Amniotic epithelial cell (primary cell): ENCODE data around the gene RIPPLY1.

Experiments used
- DNase-seq: peaks from one replicate; pipeline ENCODE4 v3.0.0-alpha.2; 2010; ENCODE audit warnings: low read depth

Gene RIPPLY1

DNA sequence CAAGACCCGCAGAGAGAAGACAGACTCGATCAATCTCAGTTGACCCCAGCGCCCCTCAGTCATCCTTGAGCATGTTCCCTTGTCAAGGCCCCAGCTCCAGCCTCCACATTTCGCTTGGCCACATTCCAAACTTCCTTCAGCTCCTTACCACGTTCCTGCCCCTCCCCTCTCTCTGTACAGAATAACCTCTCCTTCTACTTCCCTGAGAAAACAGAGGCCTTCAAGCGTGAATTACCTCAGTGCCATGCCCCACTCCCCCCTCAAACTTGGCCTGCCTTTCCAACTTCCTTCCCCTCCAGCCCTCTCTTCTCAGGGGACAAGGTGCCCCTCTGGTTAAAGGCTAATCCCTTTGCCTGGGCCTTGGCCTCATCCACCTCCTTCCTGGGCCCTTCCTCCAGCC, 3.2 kb upstream of the RIPPLY1 start:
- DNase-seq: peak; percentile 28

GRCh38 chrX:106905064-106905708, 2.0 kb upstream of the RIPPLY1 start:
- no peak for DNase-seq

GRCh38 chrX:106903856-106904528, 851 bp upstream of the RIPPLY1 start:
- no peak for DNase-seq

DNA sequence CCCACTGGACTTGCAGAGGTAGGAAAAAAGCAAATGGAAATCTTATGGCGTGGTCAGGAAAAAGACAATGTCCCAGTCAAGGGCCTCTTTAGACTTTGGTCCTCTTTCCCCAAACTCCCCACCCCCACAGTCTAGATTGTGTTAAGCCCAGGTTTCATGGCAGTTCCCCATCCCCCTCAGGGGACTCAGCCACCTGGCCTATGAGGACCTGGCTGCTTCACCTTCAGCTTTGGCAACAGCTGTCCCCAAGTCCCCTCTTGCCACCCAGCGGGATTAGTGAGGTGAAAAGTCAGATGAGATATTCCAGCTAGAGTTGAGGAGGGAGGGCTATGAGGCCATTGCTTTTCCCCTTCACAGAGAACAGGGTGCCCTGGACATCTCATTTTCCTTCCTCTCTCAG, 457 bp downstream of the RIPPLY1 start:
- no peak for DNase-seq

- DNase-seq: no peak
Observed at GRCh38 chrX:106901781-106902219, 1.3 kb downstream of the RIPPLY1 start.

- DNase-seq: no peak
Observed at GRCh38 chrX:106901341-106901740, 1.8 kb downstream of the RIPPLY1 start.

DNA sequence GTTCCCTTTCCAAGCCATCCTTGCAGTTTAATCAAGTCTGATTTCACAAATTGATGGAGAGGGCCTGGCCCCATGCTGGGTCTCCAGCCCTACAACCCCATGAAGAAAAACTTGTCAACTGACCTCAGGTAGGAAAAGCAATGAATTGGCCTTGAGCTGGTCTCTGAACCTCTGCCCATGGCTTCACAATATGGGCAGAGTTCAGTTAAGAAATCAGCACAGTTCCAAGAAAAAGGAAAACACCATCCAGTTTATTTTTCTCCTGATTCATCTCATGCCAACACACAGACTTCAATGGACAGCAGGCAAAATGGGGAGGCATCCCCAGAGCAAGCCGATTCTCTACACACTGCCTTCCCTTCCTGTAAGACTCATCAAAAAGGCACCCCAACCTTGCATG, 3.3 kb downstream of the RIPPLY1 start:
- DNase-seq: no peak

DNA sequence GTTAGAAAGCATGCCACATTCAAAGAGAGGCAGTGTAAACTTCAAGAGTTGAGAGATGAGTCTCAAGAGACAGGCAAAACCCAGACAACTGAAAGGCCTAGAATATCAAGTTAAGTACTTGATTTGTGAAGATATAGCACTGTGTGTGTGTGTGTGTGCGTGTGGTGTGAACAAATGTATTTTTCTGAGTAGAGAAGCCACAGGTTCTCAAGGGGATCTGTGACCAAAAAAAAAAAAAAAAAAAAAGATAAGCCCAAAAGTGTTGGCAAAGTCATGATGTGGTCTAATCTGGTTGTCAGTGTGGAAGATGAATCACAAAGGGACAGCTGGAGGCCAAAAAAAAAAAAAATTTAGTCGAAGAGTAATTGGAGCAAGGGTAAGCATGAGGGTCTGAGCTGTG, 3.9 kb downstream of the RIPPLY1 start:
- no peak for DNase-seq

DNA sequence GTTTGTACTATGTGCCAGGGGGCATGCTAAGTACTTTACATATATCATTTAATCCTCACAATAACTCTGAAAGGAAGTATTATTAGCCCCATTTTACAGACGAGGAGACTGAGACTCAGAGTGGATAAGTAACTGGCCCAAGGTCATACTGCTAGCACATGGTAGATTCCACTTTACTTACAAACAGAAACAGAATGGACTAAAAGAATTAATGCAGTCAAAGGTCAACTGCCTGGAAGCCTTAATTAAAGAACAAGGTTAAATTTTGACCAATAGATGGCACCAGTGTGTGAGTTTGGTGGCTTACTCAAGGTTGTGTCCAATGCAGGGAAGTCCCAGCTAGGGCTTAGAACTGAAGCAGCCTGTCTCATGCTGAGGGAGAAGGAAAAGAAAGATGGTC, 4.7 kb downstream of the RIPPLY1 start:
- peak; percentile 63 for DNase-seq

DNA sequence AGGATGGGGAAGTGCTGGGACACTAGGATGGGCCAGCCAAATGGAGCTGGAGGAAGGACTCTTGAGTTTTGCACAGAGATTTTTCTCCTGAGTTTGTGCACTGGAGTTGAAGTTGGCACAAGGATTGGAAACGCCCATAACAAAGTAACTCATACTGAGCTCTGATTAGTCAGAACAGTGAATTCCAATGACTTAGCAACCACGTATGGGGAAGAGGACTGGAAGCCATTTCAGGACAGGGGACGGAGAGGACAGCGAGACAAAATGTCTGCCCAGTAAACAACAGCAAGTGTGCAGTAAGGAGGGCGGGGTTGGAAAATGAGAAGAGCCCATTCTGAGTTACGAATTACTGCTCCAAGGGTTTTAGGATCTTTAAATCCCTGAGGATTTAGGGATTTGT, 5.9 kb downstream of the RIPPLY1 start:
- DNase-seq: peak; percentile 73

DNA sequence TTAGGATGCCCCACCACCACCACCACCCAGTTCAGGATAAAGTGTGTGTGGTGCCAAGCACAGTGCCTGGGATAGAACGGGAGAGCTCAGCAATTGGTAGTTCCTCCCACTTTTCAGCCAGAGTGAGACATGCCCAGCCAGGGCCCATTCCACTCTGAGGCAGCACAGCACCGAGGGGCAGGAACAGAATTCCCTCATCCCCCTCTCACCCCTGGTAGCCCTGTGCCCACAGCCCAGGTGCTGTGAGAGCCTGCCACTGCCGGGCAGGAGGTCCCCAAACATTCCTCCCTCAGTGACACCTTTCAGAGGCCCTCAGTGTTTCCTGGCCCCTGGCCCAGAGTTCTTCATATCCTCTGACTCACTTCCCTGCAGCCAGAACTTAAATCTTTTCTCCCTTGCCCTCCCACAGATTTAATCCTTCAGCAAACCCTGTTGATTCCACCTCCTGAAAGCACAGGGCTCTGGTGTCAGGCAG, 8.1 kb downstream of the RIPPLY1 start:
- peak; percentile 77 for DNase-seq

- peak; percentile 69 for DNase-seq
Observed at GRCh38 chrX:106894392-106894909, 8.7 kb downstream of the RIPPLY1 start.

DNA sequence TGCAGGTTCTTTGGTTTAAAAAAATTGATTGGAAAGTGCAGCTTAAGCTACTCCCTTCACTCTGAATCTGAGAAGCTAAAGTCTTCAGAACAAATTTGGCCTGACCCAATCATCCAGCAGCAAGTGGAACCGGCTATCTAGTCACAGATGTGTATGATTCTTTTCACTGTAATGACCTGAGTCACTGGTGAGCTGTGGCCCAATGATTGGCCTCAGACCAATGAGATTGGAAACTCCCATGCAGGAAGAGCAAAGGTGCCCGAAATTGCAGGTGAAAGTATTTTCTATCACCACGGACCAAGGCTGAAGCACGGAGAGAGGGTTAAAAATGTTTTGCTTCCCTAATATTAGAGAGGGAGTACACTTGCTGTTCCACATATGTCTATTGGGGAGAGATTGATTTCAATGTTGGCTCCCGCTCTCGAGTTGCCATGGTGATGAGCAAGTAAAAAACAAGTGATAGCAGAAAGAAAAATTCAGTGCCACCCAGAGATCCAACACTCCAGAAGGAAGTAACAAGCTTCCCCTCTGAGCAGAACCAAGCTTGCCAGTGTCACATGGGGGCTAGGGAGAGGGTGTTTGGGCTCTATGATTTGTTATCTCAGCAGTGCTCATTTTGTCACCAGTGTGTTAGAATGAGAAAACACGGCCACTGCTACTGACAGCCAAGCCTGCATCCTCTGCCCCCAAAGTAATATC, 11.2 kb downstream of the RIPPLY1 start:
- DNase-seq: no peak

DNA sequence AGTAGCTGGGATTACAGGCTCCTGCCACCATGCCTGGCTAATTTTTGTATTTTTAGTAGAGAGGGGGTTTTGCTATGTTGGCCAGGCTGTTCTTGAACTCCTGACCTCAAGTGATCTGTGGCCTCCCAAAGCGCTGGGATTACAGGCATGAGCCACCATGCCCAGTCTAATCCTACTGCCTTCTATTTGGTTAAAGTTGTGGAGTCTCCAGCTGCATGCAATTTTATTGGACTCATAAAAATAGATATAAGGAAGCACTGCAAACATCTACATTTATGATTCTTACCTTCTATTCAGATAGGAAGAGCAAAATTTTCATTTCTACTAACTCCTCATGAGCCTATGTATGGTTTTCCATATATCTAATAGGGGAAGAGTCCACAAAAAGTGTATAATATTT, 13.7 kb downstream of the RIPPLY1 start:
- DNase-seq: no peak

- DNase-seq: peak; percentile 10
Observed at GRCh38 chrX:106875151-106875550, 28.0 kb downstream of the RIPPLY1 start.

DNA sequence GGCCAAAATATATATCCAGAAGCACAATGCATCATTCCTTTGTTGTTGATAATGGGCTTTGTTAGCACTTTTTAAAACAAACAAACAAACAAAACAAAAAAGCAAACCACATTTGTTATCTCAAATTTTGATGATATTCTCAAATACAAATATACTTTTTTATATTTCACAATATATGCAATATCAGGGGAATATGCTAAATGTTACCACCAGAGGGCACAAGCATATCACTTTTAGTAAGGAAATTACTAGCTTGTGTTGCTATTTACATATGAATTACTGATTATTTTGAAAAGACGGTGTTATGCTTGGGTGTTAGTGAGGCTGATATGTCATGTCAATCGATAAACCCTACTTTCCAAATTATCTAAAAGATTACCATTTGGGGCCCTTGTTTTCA, 29.1 kb downstream of the RIPPLY1 start:
- DNase-seq: peak; percentile 24

DNA sequence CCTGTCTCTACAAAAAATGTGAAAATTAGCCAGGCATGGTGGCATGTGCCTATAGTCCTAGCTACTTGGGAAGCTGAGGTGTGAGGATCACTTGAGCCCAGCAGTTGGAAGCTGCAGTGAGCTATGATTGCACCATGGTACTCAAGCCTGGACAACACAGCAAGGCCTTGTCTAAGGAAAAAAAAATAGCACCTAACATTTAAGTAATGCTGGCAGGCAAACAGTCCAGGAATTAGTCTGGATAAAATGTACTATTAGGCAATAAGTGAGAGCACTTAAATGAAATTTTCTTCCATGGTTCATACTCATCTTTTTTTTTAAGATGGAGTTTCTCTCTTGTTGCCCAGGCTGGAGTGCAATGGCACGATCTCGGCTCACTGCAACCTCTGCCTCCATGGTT, 30.3 kb downstream of the RIPPLY1 start:
- peak; percentile 75 for DNase-seq

GRCh38 chrX:106863697-106864096, 39.4 kb downstream of the RIPPLY1 start:
- no peak for DNase-seq

DNA sequence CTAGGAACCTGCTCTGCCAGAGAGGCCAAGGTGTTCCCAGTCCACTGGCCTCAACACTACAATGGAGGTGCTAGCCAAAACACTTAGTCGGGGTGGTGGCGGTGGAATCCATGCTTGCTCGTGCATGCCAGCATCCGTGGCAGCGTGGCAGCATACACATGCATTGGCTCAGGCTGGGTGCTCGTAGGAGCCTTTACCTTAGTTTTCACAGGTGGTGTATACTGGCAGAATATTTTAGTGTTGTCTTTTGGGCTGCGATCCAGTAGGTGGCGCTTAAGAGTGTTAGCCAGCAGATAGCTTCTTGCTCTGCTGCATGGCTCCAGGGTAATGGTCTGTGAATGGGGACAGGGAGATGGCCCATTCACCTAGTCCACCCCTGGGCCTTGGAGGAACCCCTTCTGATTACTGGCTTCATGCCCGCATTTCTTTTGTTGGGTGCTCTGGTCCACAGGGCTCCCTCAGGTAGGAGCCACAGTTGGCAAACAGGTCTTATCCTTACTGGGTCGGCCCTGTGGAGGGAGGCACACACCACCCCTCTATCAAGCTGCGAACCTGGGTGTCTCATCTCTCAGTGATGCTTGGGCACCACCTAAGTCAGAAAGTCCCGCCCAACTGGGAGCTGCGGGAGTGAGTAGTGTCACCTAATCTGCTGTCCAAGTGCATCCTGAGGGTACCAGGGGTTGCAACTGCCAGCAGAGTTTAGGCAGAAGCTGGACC, 40.0 kb downstream of the RIPPLY1 start:
- DNase-seq: no peak
